ENCODE data around the gene MALRD1. TPM values are rescaled to one million over a fixed set of nuclear protein-coding genes. Genes with fewer than 3 reads are reported as not detected.

MALRD1 gene
- total RNA-seq, 1 experiment from 2014 or later, result not detected

DNA sequence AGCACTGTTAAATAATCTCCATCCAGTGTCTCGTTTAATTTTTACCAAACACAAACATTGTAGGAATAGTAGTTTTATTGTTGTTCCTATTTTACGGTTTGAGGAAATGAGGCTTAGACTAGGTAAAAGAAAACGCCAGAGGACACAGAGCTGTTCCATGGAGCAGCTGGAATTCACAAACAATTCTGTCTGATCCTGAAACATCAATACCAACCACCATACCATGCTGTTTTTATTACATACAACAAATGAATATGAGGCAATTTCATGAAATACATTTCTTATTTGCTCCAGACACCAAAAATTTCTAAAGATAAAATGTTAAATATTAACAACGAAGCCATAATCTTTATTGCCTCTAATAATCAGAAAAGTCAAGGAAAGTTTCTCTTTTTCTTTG is 9.4 kb downstream of the MALRD1 start:
- no peak overlapping the region for H3K27ac ChIP-seq
- H3K4me3 ChIP-seq, result no peak overlapping the region
- no peaks in the 10 kb centered on the region for H3K9me3 ChIP-seq (replicated peaks)
- no peak for DNase-seq
- no peaks in the 10 kb centered on the region for H3K4me1 ChIP-seq
- H3K36me3 ChIP-seq, result no peaks in the 10 kb centered on the region
- no peaks in the 10 kb centered on the region for H3K27me3 ChIP-seq

DNA sequence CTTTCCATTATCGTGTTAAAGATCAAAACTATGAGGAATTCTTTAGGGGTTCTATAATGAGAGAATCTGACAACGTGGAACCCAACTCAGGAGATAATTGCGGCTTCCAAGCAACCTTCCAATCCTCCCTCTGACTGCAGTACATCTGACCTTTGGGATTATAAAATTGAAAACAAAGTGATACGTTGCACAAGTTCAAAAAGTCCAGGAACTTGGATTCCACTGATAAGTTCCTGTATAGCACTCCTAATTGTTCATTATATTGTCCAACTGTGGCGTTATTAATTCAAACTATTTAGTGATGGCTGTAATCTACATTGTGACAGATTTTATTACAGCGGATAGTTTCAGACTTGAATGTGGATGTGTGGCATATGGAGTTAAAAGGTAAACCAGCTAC is 15.4 kb downstream of the MALRD1 start:
- Histone ChIP-seq H3K36me3 (no peaks in the 10 kb centered on the region), H3K4me1 (no peaks in the 10 kb centered on the region), H3K4me3 (no peak overlapping the region), H3K9me3 (replicated peaks) (no peaks in the 10 kb centered on the region), H3K27me3 (no peaks in the 10 kb centered on the region), H3K27ac (no peak overlapping the region)
- no peak for DNase-seq

DNA sequence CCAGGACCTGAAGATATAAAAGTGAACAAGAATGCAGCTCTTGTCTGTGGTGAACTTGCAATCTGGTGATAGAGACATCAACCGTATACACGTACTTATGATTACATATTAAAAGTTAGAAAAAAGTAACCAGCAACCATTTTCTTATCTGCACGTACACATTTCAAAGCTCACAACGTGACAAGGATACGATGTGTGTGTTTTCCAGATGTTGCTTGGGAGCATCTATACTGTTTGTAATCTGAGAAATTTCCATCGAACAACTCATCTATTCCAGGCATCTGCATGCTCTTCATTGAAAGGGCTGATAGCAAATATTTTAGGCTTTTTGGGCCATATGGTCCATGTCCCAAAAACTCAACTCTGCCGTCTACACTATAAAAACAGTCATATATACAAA is 23.3 kb downstream of the MALRD1 start:
- no peaks in the 10 kb centered on the region for H3K4me1 ChIP-seq
- H3K27me3 ChIP-seq, result no peaks in the 10 kb centered on the region
- no peak overlapping the region for H3K4me3 ChIP-seq
- H3K9me3 ChIP-seq (replicated peaks), result no peaks in the 10 kb centered on the region
- H3K36me3 ChIP-seq, result no peaks in the 10 kb centered on the region
- DNase-seq, result no peak
- H3K27ac ChIP-seq, result no peak overlapping the region

DNA sequence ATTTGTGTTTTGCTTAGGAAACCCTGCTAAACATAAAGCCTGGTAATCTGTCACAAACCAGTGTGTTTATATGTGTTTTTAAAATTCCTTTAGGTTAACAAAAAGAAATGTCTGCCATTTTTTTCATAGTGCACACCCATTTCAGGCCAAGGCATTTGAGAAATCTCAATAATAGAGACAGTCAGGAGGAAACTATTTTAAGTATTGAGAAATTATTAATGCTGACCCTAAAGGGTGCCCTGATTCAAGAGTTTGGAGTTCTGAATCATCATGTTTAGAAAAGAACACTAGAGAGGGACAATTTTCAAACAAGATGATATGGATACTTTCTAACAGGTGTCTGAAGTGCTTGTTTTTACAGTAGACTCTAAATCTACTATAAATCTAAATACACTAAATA is 28.7 kb downstream of the MALRD1 start:
- no peak for DNase-seq
- Histone ChIP-seq H3K4me1 (no peaks in the 10 kb centered on the region), H3K4me3 (no peak overlapping the region)

DNA sequence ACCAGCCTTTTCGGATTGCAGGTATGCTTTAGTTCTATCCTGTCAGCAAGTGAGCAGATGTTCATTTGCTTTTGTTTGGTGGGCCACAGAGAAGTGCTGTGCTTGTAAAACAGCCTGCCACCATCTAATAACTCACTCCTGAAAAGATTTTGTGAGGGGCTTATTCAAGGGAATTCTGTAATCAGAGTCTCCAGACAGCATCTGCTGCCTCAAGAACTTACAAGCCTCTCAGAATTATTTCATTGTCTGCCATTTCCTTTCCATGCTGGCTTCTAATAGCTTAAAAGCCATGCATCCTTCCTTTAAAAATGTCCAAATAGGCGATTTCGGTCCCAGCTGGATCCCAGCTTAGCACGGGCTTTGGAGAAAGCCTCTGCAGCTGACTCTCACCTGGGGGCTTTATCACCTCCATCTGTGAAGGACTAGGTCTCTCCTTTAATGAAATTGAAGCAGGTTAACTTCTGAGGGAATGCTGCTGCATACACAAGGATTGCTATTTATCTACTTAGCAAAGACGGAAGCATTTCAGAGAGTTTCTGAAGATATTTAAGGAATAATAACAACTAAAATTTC is 48.0 kb downstream of the MALRD1 start:
- Histone ChIP-seq H3K4me1 (no peaks in the 10 kb centered on the region), H3K36me3 (no peaks in the 10 kb centered on the region), H3K9me3 (replicated peaks) (no peaks in the 10 kb centered on the region), H3K27ac (no peak overlapping the region), H3K4me3 (no peak overlapping the region), H3K27me3 (no peaks in the 10 kb centered on the region)
- no peak for DNase-seq

More for the DNA sequence above, 28.7 kb downstream of the MALRD1 start:
- Histone ChIP-seq H3K36me3 (no peaks in the 10 kb centered on the region), H3K27ac (no peak overlapping the region), H3K27me3 (no peaks in the 10 kb centered on the region), H3K9me3 (replicated peaks) (no peaks in the 10 kb centered on the region)

DNA sequence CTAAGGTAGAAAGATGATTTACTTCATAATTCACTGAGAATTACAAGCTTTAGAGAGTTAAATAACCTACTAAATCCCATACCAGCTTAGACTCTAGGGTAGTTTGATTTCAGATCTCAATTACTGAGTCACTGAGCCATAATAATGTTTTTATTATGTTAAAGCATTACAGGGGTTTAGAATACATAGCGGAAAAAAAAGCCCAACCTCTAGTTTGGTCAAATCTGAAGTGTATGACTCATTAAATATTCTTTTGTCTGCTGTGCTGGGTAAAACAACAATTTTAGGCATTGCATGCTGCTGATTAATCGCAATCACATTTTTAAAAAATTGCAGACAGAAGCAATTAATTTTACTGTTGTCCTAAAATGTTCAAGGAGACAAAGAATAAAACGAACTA is 48.5 kb downstream of the MALRD1 start:
- Histone ChIP-seq H3K4me1 (no peaks in the 10 kb centered on the region), H3K27ac (no peak overlapping the region), H3K36me3 (no peaks in the 10 kb centered on the region), H3K4me3 (no peak overlapping the region), H3K27me3 (no peaks in the 10 kb centered on the region), H3K9me3 (replicated peaks) (no peaks in the 10 kb centered on the region)
- no peak for DNase-seq

DNA sequence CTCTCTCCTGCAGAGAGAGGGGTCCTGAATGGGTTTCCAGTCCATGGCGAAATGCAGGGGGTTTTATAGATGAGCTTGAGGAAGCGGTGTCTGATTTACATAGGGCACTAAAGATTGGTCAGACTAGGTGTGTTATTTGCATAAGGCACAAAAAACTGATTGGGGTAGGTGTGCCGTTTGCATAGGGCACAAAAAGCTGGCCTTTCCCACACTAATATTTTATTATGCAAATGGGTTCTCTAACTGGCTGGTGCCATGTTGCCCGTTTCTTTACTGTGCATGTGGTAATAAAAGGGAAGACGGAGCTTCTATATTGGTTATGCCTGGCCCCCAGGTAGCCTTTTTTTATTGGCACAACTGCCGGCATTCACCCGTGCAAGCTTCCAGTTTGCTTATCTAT is 50.2 kb downstream of the MALRD1 start:
- Histone ChIP-seq H3K36me3 (no peaks in the 10 kb centered on the region), H3K4me3 (no peak overlapping the region), H3K27ac (no peak overlapping the region), H3K27me3 (no peaks in the 10 kb centered on the region), H3K9me3 (replicated peaks) (no peaks in the 10 kb centered on the region), H3K4me1 (no peaks in the 10 kb centered on the region)
- no peak for DNase-seq

DNA sequence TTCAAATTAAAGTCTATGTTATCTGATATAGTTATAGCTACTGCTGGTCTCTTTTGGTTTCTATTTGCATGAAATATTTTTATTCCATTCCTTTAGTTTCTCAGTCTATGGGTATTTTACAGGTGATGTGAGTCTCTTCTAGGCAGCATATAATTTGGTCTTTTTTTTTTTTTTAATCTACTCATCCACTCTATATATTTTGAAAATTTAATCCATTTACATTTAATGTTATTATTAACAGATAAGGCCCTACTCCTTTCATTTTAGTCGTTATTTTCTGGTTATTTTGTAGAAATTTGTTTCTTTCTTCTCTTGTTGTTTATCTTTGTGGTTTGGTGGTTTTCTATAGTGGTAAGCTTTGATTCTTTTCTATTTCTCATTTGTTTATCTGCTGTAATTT is 58.8 kb downstream of the MALRD1 start:
- no peak overlapping the region for H3K4me3 ChIP-seq
- H3K36me3 ChIP-seq, result no peaks in the 10 kb centered on the region
- no peaks in the 10 kb centered on the region for H3K4me1 ChIP-seq
- H3K27ac ChIP-seq, result no peak overlapping the region
- H3K27me3 ChIP-seq, result no peaks in the 10 kb centered on the region
- no peaks in the 10 kb centered on the region for H3K9me3 ChIP-seq (replicated peaks)
- DNase-seq, result no peak

DNA sequence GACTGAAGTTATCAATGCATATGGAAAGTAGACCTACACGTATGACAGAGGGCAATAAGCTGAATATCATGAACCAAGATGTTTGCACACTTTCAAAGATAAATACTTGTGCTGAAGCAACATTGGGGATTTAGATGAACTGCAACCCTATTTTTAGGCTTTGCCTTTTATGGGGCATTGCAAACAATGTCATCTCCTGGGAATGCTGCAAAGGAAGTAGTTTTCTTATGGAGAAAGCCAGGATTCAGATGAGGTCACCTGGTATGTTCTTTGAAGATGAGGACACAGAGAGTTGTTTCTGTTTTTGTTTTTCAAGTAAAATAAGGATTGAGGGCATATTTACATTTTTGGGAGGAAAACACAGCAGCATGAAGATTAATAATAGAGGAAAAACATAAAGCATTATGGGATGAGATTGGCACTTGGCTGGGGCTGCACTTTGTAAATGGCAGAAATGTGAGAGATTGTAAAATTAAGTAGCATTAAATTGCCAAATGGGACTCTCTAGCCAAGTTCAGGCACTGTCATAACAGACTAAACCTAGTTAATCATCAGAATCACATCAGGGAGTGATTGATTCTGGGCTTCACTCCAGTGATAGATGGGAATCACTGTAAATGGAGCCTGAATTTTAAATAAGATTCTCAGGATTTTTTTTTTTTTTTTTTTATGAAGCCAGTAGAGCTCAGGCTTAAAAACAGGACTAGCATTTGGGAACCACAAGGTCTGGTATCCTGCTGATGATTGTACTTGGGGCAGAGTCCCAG is 63.1 kb downstream of the MALRD1 start:
- no peak overlapping the region for H3K4me3 ChIP-seq

DNA sequence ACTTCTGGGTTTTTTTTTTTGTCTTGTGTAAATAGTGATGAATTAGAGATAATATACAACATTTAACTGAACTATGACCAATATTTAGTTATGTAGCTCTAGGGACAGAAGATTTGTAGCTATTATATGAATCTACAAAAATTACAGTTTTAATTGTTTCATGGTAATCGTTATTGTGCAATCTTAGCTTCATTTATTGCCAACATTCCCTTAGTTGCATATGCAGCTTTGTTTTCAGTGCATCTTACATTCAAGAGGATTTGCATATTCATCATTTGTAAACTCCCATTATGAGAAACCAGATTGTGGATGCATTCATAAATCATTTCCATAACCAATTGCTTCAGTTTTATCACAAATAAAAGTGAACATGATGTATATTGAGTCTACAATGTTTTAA is 68.8 kb downstream of the MALRD1 start:
- DNase-seq, result no peak
- H3K27ac ChIP-seq, result no peak overlapping the region
- no peaks in the 10 kb centered on the region for H3K36me3 ChIP-seq
- H3K4me3 ChIP-seq, result no peak overlapping the region
- H3K4me1 ChIP-seq, result no peaks in the 10 kb centered on the region
- no peaks in the 10 kb centered on the region for H3K27me3 ChIP-seq
- H3K9me3 ChIP-seq (replicated peaks), result no peaks in the 10 kb centered on the region

More for the DNA sequence above, 63.1 kb downstream of the MALRD1 start:
- DNase-seq, result no peak
- H3K36me3 ChIP-seq, result no peaks in the 10 kb centered on the region
- no peaks in the 10 kb centered on the region for H3K27me3 ChIP-seq
- H3K9me3 ChIP-seq (replicated peaks), result no peaks in the 10 kb centered on the region
- H3K4me1 ChIP-seq, result no peaks in the 10 kb centered on the region
- H3K27ac ChIP-seq, result no peak overlapping the region

DNA sequence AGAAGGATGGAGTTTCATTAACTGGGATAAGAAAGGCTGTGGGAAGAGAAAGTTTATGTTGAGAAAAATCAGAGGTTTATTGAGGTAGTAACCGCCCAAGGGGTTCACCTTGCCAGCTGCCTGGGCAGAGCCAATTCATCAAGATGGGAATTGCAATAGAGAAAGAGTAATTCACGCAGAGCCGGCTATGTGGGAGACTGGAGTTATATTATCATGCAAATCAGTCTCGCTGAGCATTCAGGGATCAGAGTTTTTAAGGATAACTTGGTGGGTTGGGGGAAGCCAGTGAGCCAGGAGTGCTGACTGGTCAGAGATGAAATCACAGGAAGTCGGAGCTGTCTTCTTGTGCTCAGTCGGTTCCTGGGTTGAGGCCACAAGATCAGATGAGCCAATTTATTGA is 70.6 kb downstream of the MALRD1 start:
- Histone ChIP-seq H3K27me3 (no peaks in the 10 kb centered on the region), H3K4me3 (no peak overlapping the region), H3K36me3 (no peaks in the 10 kb centered on the region), H3K27ac (no peak overlapping the region), H3K9me3 (replicated peaks) (no peaks in the 10 kb centered on the region), H3K4me1 (no peaks in the 10 kb centered on the region)
- no peak for DNase-seq

DNA sequence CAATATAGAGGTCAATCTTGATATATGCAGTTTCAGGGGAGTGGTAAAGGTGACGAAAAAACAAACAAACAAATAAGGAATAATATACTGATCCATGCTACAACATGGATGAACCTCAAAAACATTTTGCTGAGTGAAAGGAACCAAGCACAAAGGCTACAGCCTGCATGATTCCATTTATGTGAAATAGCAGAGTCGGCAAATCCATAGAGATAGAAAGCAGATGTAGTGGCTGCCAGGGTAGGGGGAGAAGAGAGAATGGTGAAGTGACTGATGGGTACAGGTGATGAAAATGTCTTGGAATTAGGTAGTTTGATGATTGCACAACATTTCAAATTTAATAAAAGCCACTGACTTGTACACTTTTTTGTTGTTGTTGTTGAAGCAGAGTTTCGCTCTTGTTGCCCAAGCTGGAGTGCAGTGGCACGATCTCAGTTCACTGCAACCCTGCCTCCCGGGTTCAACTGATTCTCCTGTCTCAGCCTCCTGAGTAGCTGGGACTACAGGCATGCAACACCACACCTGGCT is 71.8 kb downstream of the MALRD1 start:
- Histone ChIP-seq H3K4me1 (no peaks in the 10 kb centered on the region), H3K36me3 (no peaks in the 10 kb centered on the region), H3K27ac (no peak overlapping the region), H3K27me3 (no peaks in the 10 kb centered on the region), H3K4me3 (no peak overlapping the region), H3K9me3 (replicated peaks) (no peaks in the 10 kb centered on the region)
- no peak for DNase-seq

DNA sequence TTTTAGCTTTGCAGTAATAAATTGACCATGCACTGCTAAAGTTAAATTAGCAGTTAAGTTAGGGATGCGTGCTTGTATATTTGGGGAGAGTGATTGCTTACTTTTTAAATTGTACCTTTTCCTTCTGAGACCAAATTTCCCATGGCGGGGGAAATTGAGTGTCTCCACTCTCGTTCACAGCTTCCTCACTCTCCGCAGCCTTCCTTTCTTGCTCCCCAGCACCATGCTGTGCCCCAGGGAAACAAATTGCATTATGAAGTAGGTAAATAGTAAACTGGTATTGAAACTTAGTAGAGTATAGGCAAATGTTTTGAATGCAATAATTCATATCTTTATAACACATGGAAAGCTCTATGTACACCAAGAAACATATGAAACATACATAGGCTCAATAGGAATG is 85.4 kb downstream of the MALRD1 start:
- no peak overlapping the region for H3K4me3 ChIP-seq
- no peaks in the 10 kb centered on the region for H3K9me3 ChIP-seq (replicated peaks)
- DNase-seq, result no peak
- no peaks in the 10 kb centered on the region for H3K4me1 ChIP-seq
- no peak overlapping the region for H3K27ac ChIP-seq
- no peaks in the 10 kb centered on the region for H3K27me3 ChIP-seq
- H3K36me3 ChIP-seq, result no peaks in the 10 kb centered on the region

DNA sequence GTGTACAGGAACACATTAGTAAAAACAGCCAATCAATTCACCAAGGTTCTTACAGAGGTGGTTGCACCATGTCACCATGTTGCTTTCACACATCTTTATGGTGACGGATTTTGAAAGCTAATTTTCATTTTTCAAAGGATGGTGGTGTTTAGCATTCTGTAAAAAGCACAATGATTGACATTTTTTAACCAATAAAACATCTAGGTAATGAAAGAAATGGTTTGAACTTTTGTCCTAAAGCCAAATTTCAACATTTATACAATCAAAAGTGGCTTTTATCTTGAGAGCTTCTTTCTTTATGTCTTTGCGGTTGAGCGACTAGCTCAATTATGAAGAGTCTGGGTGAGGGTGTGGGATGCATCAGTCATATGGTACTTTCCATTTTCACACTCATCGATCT is 94.4 kb downstream of the MALRD1 start:
- no peaks in the 10 kb centered on the region for H3K36me3 ChIP-seq
- no peak for DNase-seq
- no peak overlapping the region for H3K27ac ChIP-seq
- no peaks in the 10 kb centered on the region for H3K4me1 ChIP-seq
- H3K4me3 ChIP-seq, result no peak overlapping the region
- H3K27me3 ChIP-seq, result no peaks in the 10 kb centered on the region
- no peaks in the 10 kb centered on the region for H3K9me3 ChIP-seq (replicated peaks)

DNA sequence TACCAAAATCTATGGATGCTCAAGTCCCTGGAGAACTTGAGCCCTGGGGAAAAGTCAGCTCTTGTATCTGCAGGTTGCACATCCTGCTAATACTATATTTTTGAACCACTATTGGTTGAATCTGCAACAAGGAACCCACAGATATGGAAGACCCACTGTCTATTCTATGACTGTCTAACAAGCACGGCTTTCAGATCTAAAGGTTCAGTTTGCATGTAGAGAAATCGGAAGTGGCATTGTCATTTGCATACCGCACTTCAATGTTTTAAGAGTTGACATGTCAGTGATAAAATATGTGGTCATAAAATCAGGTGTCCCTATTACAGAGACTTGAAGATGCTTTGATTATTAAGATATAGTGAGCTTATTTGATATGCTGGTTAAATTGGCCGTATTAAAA is 95.6 kb downstream of the MALRD1 start:
- no peak overlapping the region for H3K4me3 ChIP-seq
- H3K4me1 ChIP-seq, result no peaks in the 10 kb centered on the region
- H3K27me3 ChIP-seq, result no peaks in the 10 kb centered on the region
- no peaks in the 10 kb centered on the region for H3K9me3 ChIP-seq (replicated peaks)
- no peaks in the 10 kb centered on the region for H3K36me3 ChIP-seq
- no peak overlapping the region for H3K27ac ChIP-seq
- DNase-seq, result no peak

DNA sequence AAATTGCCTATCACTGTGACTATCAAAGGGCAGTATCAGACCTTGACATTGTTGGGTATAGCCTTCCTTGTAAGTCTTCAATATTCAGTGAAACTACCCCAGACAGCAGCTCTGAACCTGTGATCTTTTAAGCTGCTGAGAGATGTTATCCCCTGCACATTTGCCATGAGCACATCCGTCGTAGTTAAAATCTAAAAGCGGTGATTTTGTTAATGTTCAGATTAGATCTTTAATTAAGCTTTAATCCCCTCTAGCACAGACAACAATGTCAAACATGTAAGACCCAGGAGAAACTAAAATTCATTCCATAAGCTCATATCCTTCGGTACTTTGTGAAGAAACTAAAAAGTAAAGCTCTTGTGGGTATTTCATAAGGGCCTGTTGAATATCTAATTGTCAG is 105.8 kb downstream of the MALRD1 start:
- Histone ChIP-seq H3K9me3 (replicated peaks) (no peaks in the 10 kb centered on the region), H3K27ac (no peak overlapping the region), H3K4me1 (no peaks in the 10 kb centered on the region), H3K4me3 (no peak overlapping the region), H3K27me3 (no peaks in the 10 kb centered on the region), H3K36me3 (no peaks in the 10 kb centered on the region)
- DNase-seq, result no peak
